ENCODE data around the gene CYP3A5.

GRCh38 chr7:99601656-99602310, 78.0 kb downstream of the CYP3A5 start:
- TF ChIP-seq ATF5 (CRISPR knock-in tag; IDR thresholded peaks at IDR 0.05; ENCODE audit: low read depth) (no peak), CEBPB (IDR thresholded peaks at IDR 0.05; ENCODE audit: borderline replicate concordance, low read depth, low read length) (no peak), POLR2AphosphoS5 (IDR thresholded peaks at IDR 0.05; ENCODE audit: low read depth, low read length) (no peak), REST (IDR thresholded peaks at IDR 0.05; ENCODE audit: borderline replicate concordance in 1 of 2, low read depth in 1 of 2, low read length in 2 of 2) (no peak), EZH2 (conservative IDR thresholded peaks at IDR 0.05; ENCODE audit: low read depth, low read length) (no peak), ZNF614 (CRISPR knock-in tag; IDR thresholded peaks at IDR 0.05; ENCODE audit: borderline replicate concordance) (no peak), FOXJ3 (CRISPR knock-in tag; IDR thresholded peaks at IDR 0.05; ENCODE audit: borderline replicate concordance) (no peak), EEA1 (CRISPR knock-in tag; IDR thresholded peaks at IDR 0.05; ENCODE audit: borderline replicate concordance) (no peak), SALL1 (CRISPR knock-in tag; IDR thresholded peaks at IDR 0.05) (no peak), USF2 (IDR thresholded peaks at IDR 0.05; ENCODE audit: low read depth, low read length) (no peak), USF2 (CRISPR knock-in tag; IDR thresholded peaks at IDR 0.05; ENCODE audit: borderline replicate concordance) (no peak), ZNF776 (CRISPR knock-in tag; IDR thresholded peaks at IDR 0.05) (no peak)

All from HepG2 (cell line).